H1 (cell line): ENCODE results near the gene SCNN1A.

Experiments used
- CREB1 ChIP-seq: IDR thresholded peaks from 2 replicates; pipeline ENCODE4 v1.6.1; 2012; ENCODE audit warnings: inconsistent platforms
- EZH2 ChIP-seq: fragments of 200-600 bp; sonication (generic); IDR thresholded peaks from 2 replicates; pipeline ENCODE4 v1.7.1; 2012; ENCODE audit warnings: low read depth, mild to moderate bottlenecking, moderate library complexity, low read length, inconsistent platforms; ENCODE audit not compliant: severe bottlenecking
- GABPA ChIP-seq: IDR thresholded peaks from 2 replicates; pipeline ENCODE4 v1.6.1; 2011; ENCODE audit warnings: mild to moderate bottlenecking, low read length, moderate library complexity, borderline replicate concordance; ENCODE audit not compliant: insufficient read depth
- NRF1 ChIP-seq: IDR thresholded peaks from 2 replicates; pipeline ENCODE4 v1.6.1; 2011; ENCODE audit warnings: mild to moderate bottlenecking, low read depth, low read length, improper control_type of control experiment
- POLR2AphosphoS5 ChIP-seq: IDR thresholded peaks from 2 replicates; pipeline ENCODE4 v1.6.1; 2011; ENCODE audit warnings: low read depth, low read length
- SUZ12 ChIP-seq: fragments of 200-600 bp; sonication (generic); IDR thresholded peaks from 2 replicates; pipeline ENCODE4 v1.6.1; 2012; ENCODE audit warnings: mild to moderate bottlenecking, inconsistent platforms, low read length, moderate library complexity, mixed read lengths
- TAF1 ChIP-seq: IDR thresholded peaks from 2 replicates; pipeline ENCODE4 v1.6.1; 2011; ENCODE audit warnings: mild to moderate bottlenecking, low read depth, low read length
- TCF12 ChIP-seq: IDR thresholded peaks from 2 replicates; pipeline ENCODE4 v1.6.1; 2011; ENCODE audit warnings: low read depth, mild to moderate bottlenecking, low read length
- YY1 ChIP-seq: IDR thresholded peaks from 2 replicates; pipeline ENCODE4 v1.6.1; 2011; ENCODE audit warnings: low read depth, mild to moderate bottlenecking, low read length
- TF ChIP-seq, protein P1 (sequence below), 3 experiments: IDR thresholded peaks; 1 replicate in 2 of 3; 2 replicates in 1 of 3; pipeline versions ENCODE4 v1.5.1 to v1.6.1; 2011; ENCODE audit warnings: low read length in 3 of 3, mild to moderate bottlenecking in 3 of 3, inconsistent platforms in 2 of 3, low read depth in 1 of 3, moderate library complexity in 1 of 3; ENCODE audit not compliant: insufficient read depth in 1 of 3; ENCODE audit errors: control extremely low read depth in 1 of 3
- TF ChIP-seq, protein P2 (sequence below): IDR thresholded peaks from 2 replicates; pipeline ENCODE4 v1.6.1; 2012; ENCODE audit warnings: low read length, inconsistent platforms
- TF ChIP-seq, protein P3 (sequence below): IDR thresholded peaks from 2 replicates; pipeline ENCODE4 v1.6.1; 2011; ENCODE audit warnings: low read depth, mild to moderate bottlenecking, low read length; ENCODE audit not compliant: insufficient read depth

DNA sequence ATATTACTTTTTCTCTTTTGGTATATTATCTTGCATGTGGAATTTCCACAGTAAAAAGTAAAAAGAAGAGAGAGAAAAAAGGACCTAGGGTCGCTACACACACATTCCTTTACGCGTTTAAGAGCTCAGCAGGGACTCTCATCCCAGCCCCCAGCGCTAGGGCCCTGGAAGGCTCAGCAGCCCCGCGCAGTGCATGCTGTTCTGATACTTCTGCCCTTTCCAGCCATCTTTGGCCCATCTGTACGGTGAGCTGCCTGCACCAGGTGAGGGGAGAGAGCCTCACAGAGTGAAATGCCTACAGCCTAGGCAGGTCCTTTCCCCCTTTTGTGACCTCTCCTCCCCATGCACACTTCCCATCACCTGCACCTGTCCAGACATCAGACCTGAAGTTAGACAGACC lies 7.0 kb upstream of the SCNN1A start:
- no peak for TF ChIP-seq TCF12
- no peak for TF ChIP-seq NRF1
- TF ChIP-seq SUZ12 = no peak
- TF ChIP-seq, protein P1, sequence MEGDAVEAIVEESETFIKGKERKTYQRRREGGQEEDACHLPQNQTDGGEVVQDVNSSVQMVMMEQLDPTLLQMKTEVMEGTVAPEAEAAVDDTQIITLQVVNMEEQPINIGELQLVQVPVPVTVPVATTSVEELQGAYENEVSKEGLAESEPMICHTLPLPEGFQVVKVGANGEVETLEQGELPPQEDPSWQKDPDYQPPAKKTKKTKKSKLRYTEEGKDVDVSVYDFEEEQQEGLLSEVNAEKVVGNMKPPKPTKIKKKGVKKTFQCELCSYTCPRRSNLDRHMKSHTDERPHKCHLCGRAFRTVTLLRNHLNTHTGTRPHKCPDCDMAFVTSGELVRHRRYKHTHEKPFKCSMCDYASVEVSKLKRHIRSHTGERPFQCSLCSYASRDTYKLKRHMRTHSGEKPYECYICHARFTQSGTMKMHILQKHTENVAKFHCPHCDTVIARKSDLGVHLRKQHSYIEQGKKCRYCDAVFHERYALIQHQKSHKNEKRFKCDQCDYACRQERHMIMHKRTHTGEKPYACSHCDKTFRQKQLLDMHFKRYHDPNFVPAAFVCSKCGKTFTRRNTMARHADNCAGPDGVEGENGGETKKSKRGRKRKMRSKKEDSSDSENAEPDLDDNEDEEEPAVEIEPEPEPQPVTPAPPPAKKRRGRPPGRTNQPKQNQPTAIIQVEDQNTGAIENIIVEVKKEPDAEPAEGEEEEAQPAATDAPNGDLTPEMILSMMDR (IDR thresholded peaks at IDR 0.05; ENCODE audit: control extremely low read depth in 1 of 3, insufficient read depth in 1 of 3, low read depth in 1 of 3, low read length in 3 of 3) = no peak
- TF ChIP-seq GABPA = no peak
- TF ChIP-seq POLR2AphosphoS5 = no peak
- TF ChIP-seq EZH2 = no peak
- TF ChIP-seq YY1 = no peak
- TF ChIP-seq, protein P2, sequence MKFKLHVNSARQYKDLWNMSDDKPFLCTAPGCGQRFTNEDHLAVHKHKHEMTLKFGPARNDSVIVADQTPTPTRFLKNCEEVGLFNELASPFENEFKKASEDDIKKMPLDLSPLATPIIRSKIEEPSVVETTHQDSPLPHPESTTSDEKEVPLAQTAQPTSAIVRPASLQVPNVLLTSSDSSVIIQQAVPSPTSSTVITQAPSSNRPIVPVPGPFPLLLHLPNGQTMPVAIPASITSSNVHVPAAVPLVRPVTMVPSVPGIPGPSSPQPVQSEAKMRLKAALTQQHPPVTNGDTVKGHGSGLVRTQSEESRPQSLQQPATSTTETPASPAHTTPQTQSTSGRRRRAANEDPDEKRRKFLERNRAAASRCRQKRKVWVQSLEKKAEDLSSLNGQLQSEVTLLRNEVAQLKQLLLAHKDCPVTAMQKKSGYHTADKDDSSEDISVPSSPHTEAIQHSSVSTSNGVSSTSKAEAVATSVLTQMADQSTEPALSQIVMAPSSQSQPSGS = no peak
- no peak for TF ChIP-seq CREB1
- TF ChIP-seq TAF1 = no peak
- TF ChIP-seq, protein P3, sequence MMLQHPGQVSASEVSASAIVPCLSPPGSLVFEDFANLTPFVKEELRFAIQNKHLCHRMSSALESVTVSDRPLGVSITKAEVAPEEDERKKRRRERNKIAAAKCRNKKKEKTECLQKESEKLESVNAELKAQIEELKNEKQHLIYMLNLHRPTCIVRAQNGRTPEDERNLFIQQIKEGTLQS = no peak
